Endothelial cell (in vitro differentiated cells): ENCODE data around the gene RESP18. TPM values are rescaled to one million over a fixed set of nuclear protein-coding genes. Genes with fewer than 3 reads are reported as not detected.

ENCODE experiments used
- DNase-seq: peaks from one replicate; pipeline ENCODE4 v3.0.0; 2021; ENCODE audit warnings: low spot score
- H3K27ac Mint-ChIP-seq: one replicate; pipeline ENCODE4 v1.8.0; 2021; ENCODE audit warnings: mixed read lengths, inconsistent platforms; ENCODE audit not compliant: unreplicated experiment
- H3K27me3 Mint-ChIP-seq: one replicate; pipeline ENCODE4 v1.8.0; 2021; ENCODE audit warnings: mild to moderate bottlenecking, moderate library complexity, mixed read lengths, inconsistent platforms; ENCODE audit not compliant: unreplicated experiment
- H3K36me3 Mint-ChIP-seq: one replicate; pipeline ENCODE4 v1.8.0; 2021; ENCODE audit warnings: mild to moderate bottlenecking, low read depth, mixed read lengths, inconsistent platforms; ENCODE audit not compliant: unreplicated experiment
- H3K4me1 Mint-ChIP-seq: one replicate; pipeline ENCODE4 v1.8.0; 2021; ENCODE audit warnings: mild to moderate bottlenecking, mixed read lengths, inconsistent platforms; ENCODE audit not compliant: unreplicated experiment
- H3K4me3 Mint-ChIP-seq: one replicate; pipeline ENCODE4 v1.8.0; 2021; ENCODE audit warnings: mild to moderate bottlenecking, mixed read lengths, inconsistent platforms; ENCODE audit not compliant: unreplicated experiment
- H3K9me3 Mint-ChIP-seq: one replicate; pipeline ENCODE4 v1.8.0; 2021; ENCODE audit warnings: mixed read lengths, inconsistent platforms; ENCODE audit not compliant: unreplicated experiment
- CTCF ChIP-seq: fragments of 200-600 bp; sonication (generic); IDR thresholded peaks from one replicate; pipeline ENCODE4 v1.5.0; 2021; ENCODE audit warnings: antibody characterized with exemption; ENCODE audit not compliant: unreplicated experiment
- total RNA-seq: library from RNA; stranded (reverse); fragmentation: NEBNext Ultra II Directional; extraction: Animal tissue kit (Norgen Biotek cat#: 25700); gene quantifications from one replicate; pipeline ENCODE4 v1.2.1, GENCODE V29; 2021; ENCODE audit not compliant: unreplicated experiment

RESP18 gene
- total RNA-seq, 1 donor from 2014 or later: not detected

GRCh38 chr2:219291910-219292490 lies 40.5 kb downstream of the RESP18 start:
- H3K4me3 Mint-ChIP-seq: no peak overlapping the region
- peaks cover 4% of the 10 kb centered on the region for H3K27me3 Mint-ChIP-seq
- no peak overlapping the region for H3K27ac Mint-ChIP-seq
- TF ChIP-seq CTCF: no peak
- H3K4me1 Mint-ChIP-seq: peaks cover 6% of the 10 kb centered on the region
- peaks cover 4% of the 10 kb centered on the region for H3K9me3 Mint-ChIP-seq
- DNase-seq: no peak
- peaks cover 4% of the 10 kb centered on the region for H3K36me3 Mint-ChIP-seq

- Mint-ChIP-seq H3K36me3 (peaks cover 4% of the 10 kb centered on the region), H3K4me3 (no peak overlapping the region), H3K27me3 (peaks cover 7% of the 10 kb centered on the region), H3K4me1 (peaks cover 6% of the 10 kb centered on the region), H3K9me3 (peaks cover 4% of the 10 kb centered on the region), H3K27ac (no peak overlapping the region)
- no peak for TF ChIP-seq CTCF
- DNase-seq: no peak
These were observed 41.1 kb downstream of the RESP18 start for GRCh38 chr2:219291394-219291793.

GRCh38 chr2:219290381-219291171 lies 42.0 kb downstream of the RESP18 start:
- Mint-ChIP-seq H3K36me3 (peaks cover 1% of the 10 kb centered on the region), H3K27me3 (peaks cover 7% of the 10 kb centered on the region), H3K4me1 (peaks cover 6% of the 10 kb centered on the region), H3K27ac (no peak overlapping the region), H3K9me3 (peaks cover under 1% of the 10 kb centered on the region), H3K4me3 (no peak overlapping the region)
- no peak for DNase-seq
- TF ChIP-seq CTCF: no peak

GRCh38 chr2:219289537-219290361 lies 42.8 kb downstream of the RESP18 start:
- Mint-ChIP-seq H3K27ac (no peak overlapping the region), H3K36me3 (peaks cover 3% of the 10 kb centered on the region), H3K4me1 (peaks cover 6% of the 10 kb centered on the region), H3K9me3 (no peaks in the 10 kb centered on the region), H3K4me3 (no peak overlapping the region), H3K27me3 (peaks cover 7% of the 10 kb centered on the region)
- no peak for DNase-seq
- TF ChIP-seq CTCF: no peak

GRCh38 chr2:219289195-219289536 lies 43.4 kb downstream of the RESP18 start:
- Mint-ChIP-seq H3K4me1 (peaks cover 3% of the 10 kb centered on the region), H3K4me3 (no peak overlapping the region), H3K27me3 (peaks cover 7% of the 10 kb centered on the region), H3K36me3 (peaks cover 3% of the 10 kb centered on the region), H3K9me3 (no peaks in the 10 kb centered on the region), H3K27ac (no peak overlapping the region)
- TF ChIP-seq CTCF: no peak
- no peak for DNase-seq
